Activated gamma-delta T cell treated with Interleukin-2 at 50 U/mL for 16 hours (primary cell): ENCODE data around the gene DPYSL4.

Experiments
- DNase-seq: peaks from one replicate; pipeline ENCODE4 v3.0.0-alpha.2; 2020

Gene DPYSL4

DNA sequence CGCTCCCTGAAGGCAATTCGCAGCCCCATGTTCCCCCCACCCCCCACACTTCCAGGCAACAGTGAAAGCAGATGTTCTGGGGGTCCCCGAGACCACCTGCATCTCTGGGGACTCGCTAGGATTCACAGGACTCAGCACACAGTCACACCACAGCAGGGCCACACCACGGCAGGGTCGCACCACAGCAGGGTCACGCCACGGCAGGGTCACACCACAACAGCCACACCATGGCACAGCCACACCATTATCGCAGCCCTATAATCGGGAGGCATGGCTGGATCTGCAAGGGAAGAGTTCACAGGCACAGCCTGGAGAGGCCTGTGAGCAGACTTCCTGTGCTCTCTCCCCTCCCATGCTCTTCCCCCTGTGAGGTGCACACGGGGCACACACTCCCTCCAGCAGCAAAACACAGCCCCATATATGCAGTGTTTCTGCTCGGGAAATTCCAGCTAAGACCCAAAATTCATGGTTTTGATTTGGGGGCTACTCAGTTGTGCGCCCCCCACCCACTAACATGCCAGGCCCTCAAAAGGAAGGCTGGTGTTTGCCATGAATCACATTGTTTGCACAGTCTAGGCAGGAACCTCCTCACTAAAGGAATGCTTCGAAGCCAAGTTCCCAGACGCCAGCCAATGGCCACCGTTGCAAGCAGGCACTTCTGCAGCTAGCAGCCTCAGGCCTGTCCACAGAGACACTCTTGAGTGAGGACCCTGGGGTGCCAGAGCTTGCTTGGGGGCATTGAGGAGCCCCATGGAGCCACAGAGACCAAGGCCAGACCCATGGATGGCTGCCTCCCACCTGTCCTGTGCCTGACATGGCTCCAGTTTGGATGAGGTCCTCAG, 7.0 kb upstream of the DPYSL4 start:
- no peak for DNase-seq

DNA sequence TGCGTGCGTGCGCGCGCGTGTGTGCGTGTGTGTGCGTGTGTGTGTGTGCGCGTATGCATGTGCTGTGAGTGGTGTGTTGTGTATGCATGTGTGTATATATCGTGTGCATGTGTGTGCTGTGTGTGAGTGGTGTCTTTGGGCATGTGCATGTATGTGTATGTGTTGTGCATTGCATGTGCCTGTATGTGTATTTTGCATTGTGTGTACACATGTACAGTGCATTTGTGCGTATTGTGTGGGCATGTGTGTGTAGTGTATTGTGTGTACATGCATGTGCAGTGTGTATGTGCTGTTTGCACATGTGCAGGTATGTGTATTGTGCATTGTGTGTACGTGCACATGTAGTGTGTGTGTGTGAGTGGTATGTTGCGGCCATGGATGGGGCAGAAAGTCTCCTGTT, 6.0 kb upstream of the DPYSL4 start:
- DNase-seq: no peak

DNA sequence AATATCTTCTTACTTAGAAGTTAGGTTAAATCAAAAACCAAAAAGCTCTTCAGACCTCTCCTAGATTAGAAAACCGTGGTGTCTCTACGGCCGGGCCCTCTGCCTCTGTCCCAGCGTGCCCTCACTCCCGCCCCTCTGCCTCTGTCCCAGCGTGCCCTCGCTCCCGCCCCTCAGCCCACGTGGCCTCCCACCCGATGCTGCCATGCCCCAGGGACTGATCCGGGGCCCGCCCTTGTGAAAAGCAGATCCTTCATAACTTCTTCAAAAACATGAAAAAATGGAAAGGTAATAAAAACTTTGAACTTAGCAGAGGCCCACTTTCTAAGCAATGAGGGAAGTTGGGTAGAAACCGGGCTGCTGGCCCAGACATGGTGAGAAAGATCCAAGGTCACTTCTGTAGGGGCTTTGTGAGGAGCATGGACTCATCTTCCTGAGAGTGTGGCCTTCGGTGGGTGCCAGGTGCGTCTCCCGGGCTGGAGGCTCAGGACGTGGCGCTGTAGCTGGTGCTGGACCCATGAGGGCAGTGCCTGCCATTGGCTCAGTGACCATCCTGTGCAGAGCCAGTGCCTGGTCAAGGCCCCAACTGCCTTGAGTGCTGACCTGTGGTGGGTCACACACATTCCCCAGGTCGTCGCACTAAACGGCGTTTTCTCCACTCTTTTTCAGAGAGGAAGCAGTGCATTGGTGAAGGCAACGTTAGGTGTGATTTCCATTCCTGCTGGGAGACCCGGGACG, 4.9 kb upstream of the DPYSL4 start:
- no peak for DNase-seq

DNA sequence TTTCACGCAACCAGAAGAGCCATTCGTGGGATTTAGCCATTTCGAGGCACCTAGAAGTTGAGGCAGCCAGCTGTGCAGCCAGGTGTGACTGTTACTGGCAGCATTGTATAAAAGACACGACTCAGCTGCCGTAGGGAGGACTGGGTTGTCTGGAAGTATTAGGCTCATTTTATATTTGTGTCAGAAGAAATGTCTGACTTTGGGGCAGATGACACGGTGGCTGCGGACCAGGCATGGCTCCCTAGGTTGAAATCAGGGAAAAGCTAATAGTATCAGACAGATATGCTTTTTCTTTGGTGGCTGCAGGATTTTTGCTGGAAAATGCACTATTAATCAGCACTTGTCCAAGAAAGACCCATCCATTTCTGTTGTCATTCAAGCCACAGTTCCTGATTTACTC, 4.2 kb upstream of the DPYSL4 start:
- DNase-seq: no peak

DNA sequence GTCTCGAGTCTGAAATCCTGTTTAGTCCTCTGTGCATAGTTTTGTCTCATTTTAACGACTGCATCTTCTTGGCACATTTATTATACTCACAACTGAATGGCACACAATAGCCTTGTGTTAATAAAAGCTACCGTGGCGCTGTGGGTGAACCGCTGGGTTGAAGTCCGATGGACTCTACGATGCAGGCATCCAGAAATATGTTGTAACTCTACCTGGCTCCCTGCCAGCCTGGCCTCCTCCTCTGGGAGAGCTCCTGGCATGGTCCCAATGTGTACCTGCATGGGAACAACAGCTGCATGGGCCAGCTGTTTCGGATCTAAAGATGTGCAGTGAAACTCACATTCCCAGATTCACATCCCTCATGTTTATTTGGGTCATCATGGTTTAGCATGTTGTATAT, 3.7 kb upstream of the DPYSL4 start:
- no peak for DNase-seq

DNA sequence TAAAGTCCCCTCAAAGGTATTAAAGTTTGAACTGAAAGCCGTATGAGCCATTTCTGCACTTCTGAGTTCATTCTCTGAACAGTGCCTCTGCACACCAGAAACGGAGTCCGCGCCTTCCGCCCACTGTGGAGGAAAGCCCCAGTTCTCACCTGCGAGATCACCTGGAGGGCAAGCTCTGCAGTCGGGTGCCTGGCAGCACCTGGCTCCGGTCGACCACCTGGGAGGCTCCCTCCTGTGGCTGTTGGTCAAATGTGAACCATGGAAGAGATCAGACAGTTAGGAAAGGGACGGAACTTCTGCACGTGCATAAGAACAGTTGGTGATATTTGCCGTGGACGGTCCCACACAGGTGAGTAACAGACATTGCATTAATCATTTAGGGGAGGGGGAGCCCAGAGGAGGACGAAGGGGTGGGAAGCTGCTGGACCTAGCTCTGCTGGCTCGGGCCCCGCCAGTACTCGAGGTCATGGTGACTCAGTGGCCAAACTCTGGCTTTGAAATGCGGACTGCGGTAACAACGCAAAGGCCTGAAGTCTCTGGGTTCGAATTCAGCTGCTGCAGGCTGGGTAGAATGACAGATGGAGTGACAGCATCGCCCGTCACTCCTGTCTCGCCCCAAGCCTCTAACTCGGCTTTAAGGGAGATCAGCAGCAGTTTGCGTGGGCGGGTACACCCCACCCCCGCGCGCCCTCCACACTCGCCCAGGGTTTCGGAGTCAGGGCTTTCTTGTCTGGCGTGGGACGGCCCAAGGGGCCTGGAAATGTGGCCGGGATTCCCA, 1.7 kb upstream of the DPYSL4 start:
- DNase-seq: no peak

DNA sequence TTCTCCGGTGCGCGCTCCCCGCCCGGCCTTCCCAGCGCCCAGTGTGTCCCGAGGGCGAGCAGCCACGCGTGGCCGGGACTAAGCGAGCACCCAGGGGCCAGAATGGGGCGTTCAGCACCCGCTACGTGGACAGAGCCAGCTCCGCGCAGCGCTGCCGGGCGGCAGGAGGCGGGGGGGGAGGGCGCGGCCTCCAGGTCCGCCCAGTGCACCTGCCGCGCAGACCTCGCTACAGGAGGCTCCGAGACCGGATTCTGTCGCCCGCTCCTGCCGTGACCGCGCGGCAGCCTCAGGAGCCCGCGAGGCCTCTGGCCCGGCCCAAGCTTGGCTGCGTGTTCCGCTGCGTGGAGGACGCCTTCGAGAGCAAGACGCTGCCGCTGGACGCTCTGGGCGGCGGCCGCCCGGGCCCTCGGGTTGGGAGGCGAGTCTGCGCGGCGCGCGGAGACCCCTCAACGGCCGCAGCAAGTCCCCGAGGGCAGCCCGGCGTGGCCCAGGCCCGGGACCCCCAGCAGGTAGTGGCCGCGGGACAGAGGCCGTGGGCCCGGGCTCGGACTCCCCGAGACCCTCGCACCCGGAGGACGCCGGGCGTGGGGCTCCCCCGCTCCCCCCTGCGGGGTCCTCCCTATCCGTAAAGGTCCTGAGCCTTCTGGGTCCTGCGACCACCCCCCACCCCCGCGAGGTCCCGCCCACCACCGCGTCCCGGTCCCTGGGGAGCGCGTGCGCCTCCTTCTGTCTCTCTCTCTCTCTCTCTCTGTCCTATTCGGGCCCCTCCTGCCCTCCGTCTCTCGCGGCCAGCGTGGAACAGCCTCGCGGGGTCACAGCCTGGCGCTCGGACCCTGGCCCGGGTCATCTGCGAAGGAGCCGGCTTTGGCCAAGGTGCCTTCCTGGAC, 904 bp upstream of the DPYSL4 start:
- peak; percentile 32 for DNase-seq

DNA sequence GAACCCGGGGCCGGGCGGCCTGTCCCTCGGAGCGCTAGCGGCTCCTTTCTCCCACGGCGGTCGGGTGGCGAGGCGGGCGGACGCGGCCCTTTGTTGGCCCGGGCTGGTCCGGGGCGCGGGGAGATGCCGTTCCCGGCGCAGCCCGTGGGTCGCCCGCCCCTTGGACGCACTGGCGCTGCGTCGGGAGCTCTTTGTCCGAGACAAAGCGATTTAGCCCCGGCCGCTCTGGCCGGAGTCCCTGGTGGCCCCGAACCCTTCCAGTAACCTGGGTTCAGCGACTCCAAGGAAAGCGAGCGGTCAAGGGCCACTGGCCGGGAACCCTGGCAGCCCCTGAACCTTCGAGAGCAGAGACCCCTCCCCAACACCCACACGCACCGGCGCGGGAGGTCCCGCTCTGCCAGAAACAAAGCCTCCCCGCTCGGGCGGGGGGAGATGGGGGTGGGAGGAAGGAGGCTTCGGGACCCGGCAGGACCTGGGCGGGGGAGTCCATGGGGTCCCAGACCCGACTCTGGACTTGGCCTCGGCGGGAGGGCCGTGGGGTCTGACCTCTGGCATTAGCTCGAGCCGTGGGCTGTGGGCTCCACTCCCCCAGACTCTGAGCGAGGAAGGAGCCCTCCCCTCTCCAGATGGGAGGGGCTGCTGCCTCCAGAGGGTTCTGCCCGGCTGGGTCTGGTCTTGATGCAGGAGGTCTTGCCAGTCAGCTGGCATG, 836 bp downstream of the DPYSL4 start:
- DNase-seq: no peak

DNA sequence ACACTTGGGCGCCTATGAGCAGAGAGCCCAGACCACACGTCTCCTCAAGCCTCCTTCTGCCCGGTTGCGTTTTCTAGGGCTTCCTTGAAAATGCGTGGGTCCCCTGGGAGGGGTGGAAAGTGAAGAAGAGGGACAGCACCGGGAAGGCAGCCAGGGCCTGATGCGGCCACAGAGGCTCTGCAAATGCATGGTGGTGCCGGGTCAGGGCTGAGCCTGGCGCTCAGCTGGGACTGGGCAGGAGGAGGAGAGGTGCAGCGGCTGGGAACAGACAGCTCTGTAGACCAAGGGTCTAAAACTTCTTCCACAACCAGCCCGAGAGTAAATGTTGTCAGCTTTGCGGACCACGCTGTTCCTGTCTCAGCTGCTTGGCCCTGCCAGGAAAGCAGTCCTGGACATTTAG, 1.6 kb downstream of the DPYSL4 start:
- no peak for DNase-seq

DNA sequence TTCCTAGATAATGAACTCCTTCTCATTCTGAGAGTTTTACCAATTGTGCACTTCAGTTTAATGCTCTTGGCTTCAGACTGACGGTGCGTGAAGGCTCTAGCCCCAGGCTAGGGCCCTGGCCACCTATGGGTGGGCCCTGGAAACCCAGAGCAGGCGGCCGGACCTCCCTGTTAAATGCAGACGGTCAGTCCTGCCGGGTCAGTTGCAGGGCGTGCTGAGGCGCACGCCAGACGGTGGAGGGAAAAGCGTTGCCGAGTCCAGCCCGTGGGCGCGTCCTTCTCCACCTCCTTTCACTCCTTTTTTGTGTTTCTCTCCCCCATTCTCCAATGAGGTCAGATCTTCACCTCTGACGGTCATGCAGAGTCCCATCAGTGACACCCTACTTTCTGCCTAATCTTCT, 2.3 kb downstream of the DPYSL4 start:
- no peak for DNase-seq

DNA sequence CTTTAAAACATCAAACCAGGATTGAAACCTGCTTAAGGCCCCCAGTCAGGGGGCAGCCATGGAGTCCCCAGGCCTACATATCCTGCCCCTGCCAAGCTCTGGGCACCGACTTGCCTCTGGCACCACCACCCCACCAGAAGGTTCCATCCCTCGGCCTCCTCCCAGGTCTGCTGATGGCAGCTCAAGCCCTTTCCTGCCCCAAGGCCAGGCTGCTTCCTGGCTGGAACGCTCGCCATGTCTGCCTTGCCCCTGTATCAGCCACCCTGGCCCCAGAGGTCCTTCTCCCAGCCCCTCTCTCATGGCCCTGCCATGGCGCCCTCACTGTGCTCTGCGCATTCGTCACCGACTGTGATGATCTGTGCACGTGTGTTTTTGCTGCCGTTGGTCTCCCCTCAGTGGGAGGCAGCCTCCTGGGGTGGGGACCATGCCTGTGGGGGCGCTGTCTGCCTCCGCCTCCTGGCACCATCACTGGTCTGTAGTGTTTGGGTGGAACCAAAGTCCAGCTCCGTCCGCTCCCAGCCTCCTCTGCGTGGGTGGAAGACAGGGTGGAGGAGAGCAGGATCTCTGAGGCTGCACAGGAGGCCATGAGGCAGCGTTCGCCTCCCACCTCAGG, 3.2 kb downstream of the DPYSL4 start:
- no peak for DNase-seq

DNA sequence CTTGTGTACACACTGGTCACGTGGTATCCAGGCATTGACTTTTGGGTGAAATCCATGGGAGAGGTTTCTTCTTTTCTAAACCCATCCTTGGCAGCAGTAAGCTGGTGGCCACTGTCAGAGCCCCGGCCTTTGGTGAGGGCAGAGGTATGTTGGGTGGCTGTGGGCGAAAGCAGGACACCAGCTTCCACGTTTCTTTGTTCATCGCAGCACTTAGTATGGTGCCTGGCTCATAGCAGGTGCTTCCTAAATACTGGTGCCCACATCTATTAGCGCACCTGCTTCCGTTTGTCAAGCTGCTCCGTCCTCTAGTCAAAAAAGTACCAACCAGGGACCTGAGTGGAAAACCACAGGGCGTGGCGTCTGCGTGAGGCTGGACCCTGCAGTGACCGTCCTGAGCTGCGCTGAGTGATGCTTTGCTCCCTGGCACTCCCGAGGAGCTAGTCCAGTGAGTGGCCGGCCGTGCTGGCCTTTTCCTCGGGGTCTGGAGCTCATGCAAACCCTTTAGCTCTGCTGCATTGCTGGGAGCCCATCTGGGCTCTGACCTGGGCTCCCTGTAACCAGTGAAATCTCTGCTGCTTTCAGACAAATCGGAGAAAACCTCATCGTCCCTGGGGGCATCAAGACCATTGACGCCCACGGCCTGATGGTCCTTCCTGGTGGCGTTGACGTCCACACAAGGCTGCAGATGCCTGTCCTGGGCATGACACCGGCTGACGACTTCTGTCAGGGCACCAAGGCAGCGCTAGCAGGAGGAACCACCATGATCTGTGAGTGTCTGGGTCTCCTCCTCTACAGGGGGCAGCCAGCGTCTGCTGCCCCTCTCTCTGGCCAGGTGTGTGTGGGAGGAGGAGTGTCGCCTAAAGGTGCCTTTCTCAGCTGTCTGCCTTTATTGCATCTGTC, 5.6 kb downstream of the DPYSL4 start:
- no peak for DNase-seq

DNA sequence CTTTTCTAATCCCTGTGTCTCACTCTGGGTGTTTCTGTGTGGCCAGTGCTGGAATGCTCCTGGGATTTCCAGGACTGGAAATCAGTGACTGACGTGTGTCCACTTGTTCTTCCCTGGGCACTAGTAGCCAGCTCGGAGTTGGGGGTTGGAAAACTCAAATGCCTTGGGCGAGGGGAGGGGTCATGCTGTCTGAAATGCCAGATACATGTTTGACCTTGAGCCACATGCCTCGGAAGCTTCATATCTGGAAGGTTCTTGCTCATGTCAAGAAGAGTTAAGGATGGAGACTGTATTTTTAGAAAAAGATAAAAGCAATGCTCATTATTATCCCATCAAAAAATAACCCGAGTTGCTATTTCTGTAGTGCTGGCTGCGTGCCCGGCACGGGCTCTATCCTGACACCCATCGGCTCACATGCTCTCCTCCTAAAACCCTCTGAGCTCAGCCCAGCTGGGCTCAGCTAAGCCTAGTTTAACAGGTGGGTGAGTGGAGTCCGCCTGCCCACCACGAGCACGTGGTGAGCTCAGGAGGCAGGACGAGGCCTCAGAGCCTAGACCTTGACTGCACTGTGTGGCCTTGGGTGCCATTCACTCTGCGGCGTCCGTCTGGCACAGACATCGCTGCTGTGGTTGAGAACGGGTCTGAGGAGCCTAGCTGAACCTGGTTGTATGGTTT, 6.4 kb downstream of the DPYSL4 start:
- DNase-seq: no peak

DNA sequence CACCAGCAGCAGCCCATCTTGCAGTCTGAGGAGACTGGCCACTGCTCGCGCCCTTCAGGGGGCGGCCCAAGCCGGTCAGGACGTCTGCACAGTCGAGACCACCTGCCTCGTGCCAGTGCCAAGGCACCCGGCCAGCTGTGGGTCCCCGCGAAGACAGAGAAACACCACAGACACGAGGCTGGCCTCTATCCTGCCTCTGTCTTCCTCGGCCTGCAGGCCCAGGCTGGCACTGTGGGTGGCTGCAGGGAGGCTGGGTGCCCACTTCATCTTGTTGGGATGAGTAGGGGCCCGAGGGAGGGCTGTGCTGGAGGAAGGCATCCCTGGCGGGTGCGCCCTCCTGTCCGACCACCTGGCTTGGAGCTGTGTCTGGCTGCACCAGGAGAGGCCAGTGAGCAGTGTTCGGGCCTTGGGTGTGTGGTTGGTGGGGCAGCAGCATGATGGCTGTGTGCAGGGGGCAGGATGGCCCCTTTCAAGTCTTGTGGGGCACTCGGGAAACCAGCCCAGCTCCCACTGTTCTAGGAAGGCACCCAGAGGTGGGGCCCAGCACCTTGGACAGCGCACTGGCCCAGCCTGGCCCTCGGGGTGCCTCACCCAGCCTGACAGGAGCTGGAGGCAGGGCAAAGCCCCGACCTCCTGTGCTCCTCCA, 7.3 kb downstream of the DPYSL4 start:
- DNase-seq: no peak

DNA sequence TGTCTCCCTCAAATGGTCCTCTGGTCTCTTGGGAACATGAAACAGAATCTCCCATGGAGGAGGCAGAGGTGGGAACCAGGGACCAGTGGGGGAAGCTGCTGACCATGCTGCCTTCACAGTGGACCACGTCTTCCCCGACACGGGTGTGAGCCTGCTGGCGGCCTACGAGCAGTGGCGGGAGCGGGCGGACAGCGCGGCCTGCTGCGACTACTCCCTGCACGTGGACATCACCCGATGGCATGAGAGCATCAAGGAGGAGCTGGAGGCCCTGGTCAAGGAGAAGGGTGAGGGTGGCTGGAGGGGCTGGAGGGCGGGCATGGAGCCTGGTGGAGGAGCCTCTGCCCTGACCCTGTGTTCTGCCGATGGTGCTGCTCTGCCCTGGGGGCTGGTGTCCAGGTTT, 8.0 kb downstream of the DPYSL4 start:
- no peak for DNase-seq

DNA sequence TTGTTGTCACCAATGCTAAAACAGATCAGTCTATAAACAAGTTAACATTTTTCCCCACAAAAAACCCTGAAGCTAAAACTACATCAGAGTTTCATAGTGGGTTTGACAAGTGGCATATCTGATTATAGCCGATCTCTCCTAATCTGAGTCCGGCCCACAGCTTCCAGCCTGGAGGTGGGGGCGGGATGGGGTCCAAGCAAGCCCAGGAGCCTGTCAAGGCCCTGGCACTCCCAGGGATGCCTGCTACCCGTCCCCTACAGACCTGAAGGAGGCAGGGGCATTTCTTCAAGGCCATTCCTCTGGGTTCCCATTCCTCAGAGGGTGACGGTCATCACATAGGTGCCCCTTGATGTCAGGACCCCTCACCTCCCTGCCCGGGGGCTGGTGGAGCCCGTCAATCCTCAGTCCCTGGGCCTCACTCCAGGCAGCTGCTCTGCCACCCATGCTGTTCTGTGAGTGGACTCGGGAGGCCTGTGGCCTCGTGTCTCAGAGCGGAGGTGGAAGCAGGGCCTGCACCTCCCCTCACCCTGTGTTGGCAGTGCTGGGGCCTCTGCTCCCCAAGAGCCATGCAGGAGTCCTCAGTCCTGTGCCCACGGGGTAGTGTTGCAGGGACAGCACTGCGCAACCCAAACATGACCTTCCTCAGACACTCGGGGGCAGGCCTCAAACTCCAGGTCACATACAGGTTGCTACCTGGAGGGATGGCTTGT, 8.8 kb downstream of the DPYSL4 start:
- DNase-seq: no peak

DNA sequence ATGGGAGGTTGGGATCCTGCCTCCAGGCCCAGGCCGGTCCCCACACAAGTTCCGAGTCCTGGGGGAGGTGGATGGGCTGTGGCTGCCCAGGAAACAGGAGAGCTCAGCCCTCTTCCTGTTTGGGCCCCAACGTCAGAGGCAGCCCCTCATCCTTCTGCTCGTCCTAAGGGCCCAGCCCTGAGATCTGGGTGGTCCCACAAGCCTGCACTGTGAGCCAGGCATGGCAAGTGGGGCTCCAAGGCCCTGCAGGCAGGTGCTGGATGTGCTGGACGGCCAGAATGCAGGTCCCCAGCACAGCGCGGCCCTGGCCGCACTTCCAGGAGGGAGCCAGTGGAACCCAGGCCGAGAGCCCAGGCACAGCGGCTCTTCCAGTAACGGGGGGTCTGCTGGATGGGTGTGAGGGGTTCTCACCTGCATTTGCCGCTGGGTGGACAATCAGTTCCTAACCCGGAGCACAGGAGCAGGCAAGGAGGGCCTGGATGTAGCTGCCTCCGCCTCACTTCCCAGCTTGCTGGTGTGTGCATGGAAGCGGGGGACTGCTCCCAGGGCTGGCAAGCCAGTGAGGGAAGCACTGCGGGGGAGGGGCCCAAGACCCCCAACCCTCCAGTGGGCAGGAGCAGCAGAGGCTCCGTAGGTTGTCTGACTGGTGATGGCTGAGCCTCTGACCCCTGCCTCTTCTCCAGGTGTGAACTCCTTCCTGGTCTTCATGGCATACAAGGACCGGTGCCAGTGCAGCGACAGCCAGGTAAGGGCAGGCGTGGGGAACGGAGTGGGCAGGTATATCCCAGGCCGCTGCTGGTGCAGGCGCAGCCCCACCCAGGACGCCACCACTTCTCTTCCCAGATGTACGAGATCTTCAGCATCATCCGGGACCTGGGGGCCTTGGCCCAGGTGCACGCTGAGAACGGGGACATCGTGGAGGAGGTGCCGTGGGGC, 9.7 kb downstream of the DPYSL4 start:
- no peak for DNase-seq
